ENCODE measurements around the gene EYS.

The EYS gene

DNA sequence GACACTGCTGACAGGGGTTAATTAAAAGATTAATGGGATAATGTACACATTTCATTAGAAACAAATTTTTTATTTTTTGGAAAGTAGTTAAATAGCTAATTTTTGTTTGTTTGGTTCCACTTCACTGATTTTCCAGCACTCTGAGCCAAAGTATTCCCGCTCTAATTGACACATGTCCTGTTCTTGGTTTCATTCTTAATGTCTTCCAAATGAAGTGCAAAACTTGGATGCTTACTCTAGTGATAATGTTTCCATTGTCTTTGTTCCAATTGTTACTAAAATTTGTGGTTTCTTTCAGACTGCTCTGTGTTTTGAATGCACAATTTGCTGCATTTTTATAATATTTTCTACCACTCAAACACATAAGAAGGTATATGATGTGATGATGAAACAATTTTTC, 1277.1 kb downstream of the EYS start:
- no peaks in the 10 kb centered on the region for H3K4me1 ChIP-seq (ENCODE audit: control insufficient read depth, insufficient read depth, low read length, unreplicated experiment)
- H3K27me3 ChIP-seq (ENCODE audit: insufficient read depth, low read length) = no peaks in the 10 kb centered on the region
- H3K79me2 ChIP-seq (ENCODE audit: control insufficient read depth, insufficient read depth, low read length, unreplicated experiment) = no peaks in the 10 kb centered on the region
- H2AFZ ChIP-seq (ENCODE audit: low read length, unreplicated experiment) = no peak overlapping the region
- H3K27ac ChIP-seq (ENCODE audit: low read depth, low read length) = no peak overlapping the region
- H3K36me3 ChIP-seq (ENCODE audit: insufficient read depth, low read length) = no peaks in the 10 kb centered on the region
- no peak overlapping the region for H3K4me3 ChIP-seq (ENCODE audit: low read depth, low read length)

DNA sequence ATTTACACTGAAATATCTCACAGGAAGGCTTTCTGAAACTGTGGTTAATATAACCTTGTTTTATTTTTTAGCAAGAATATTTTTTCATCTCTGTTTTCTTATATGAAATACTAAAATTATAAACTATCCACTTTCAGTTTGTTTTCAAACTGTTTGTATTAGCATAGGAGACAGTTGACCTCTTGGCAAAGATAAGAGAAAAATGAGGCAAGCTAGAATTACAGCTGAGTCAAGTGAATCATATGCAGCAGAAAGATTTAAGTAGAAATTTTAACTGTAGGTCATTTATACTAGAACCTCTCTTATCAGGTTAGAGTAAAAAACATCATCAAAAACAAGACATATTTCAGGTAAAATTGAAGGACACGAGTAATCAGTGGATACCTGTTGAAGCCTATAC, 1278.8 kb downstream of the EYS start:
- Histone ChIP-seq H3K27ac (ENCODE audit: low read depth, low read length) (no peak overlapping the region), H3K27me3 (ENCODE audit: insufficient read depth, low read length) (no peaks in the 10 kb centered on the region), H3K4me1 (ENCODE audit: control insufficient read depth, insufficient read depth, low read length, unreplicated experiment) (no peaks in the 10 kb centered on the region), H2AFZ (ENCODE audit: low read length, unreplicated experiment) (no peak overlapping the region), H3K4me3 (ENCODE audit: low read depth, low read length) (no peak overlapping the region), H3K36me3 (ENCODE audit: insufficient read depth, low read length) (no peaks in the 10 kb centered on the region), H3K79me2 (ENCODE audit: control insufficient read depth, insufficient read depth, low read length, unreplicated experiment) (no peaks in the 10 kb centered on the region)

- H2AFZ ChIP-seq (ENCODE audit: low read length, unreplicated experiment) = no peak overlapping the region
- no peaks in the 10 kb centered on the region for H3K4me1 ChIP-seq (ENCODE audit: control insufficient read depth, insufficient read depth, low read length, unreplicated experiment)
- H3K79me2 ChIP-seq (ENCODE audit: control insufficient read depth, insufficient read depth, low read length, unreplicated experiment) = no peaks in the 10 kb centered on the region
- H3K36me3 ChIP-seq (ENCODE audit: insufficient read depth, low read length) = no peaks in the 10 kb centered on the region
- H3K27ac ChIP-seq (ENCODE audit: low read depth, low read length) = no peak overlapping the region
- no peak overlapping the region for H3K4me3 ChIP-seq (ENCODE audit: low read depth, low read length)
- no peaks in the 10 kb centered on the region for H3K27me3 ChIP-seq (ENCODE audit: insufficient read depth, low read length)
Observed at GRCh38 chr6:64415926-64416325, 1291.1 kb downstream of the EYS start.

DNA sequence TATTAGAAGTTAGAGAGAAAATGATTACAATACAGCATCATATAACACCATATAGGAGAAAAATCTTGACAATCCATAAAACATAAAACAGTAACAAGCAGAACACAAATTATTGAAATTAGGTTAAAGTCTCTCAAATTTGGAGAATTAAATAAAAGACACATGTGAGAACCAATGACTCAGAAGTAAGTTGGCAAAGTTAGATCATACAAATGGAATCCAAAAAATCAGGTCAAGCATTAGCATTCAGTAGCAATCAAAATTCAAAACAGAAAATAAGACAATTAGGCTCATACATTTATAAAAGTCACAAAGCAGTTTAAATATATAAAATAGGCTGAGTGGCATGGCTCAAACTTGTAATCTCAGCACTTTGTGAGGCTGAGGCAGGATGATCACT, 1295.8 kb downstream of the EYS start:
- Histone ChIP-seq H3K27ac (ENCODE audit: low read depth, low read length) (no peak overlapping the region), H3K4me1 (ENCODE audit: control insufficient read depth, insufficient read depth, low read length, unreplicated experiment) (no peaks in the 10 kb centered on the region), H3K4me3 (ENCODE audit: low read depth, low read length) (no peak overlapping the region), H3K36me3 (ENCODE audit: insufficient read depth, low read length) (no peaks in the 10 kb centered on the region), H2AFZ (ENCODE audit: low read length, unreplicated experiment) (no peak overlapping the region), H3K79me2 (ENCODE audit: control insufficient read depth, insufficient read depth, low read length, unreplicated experiment) (no peaks in the 10 kb centered on the region), H3K27me3 (ENCODE audit: insufficient read depth, low read length) (no peaks in the 10 kb centered on the region)

DNA sequence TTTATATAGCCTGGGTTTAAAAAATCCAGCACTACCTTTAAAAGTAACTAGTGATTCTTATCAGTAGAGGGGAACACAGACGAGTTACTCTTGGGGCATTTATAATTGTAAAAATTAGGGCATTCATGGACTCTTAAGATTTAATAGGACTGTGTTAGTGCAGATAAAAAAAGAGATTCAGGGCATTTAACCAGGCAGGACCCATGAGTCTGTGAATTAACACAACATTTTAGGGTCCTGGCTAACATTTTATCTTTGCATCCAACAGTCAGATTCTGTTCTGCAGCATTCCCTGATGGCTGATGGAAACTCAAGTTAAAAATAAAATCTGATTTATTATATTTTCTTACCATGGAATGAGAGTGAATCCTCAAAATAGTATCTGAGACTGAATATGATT, 1297.1 kb downstream of the EYS start:
- Histone ChIP-seq H3K4me1 (ENCODE audit: control insufficient read depth, insufficient read depth, low read length, unreplicated experiment) (no peaks in the 10 kb centered on the region), H3K27me3 (ENCODE audit: insufficient read depth, low read length) (no peaks in the 10 kb centered on the region), H3K27ac (ENCODE audit: low read depth, low read length) (no peak overlapping the region)

DNA sequence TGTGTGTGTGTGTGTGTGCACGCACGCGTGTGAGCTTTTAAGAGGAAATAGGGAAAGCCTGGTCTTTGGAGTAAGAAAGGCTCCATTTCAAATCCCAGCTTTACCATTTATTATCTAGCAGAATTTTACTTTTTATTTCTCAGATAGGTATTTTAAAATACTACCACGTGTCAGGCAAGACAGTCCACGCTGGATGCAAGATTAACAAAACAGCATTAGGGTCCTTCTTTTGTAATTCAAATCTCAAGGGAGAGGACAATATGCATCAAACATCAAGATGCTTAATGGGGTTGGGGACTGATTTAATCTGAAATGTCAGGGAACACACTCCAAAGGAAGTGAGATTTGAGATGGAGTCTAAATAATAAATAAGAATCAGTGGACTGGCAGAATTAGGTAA, 1302.6 kb downstream of the EYS start:
- no peaks in the 10 kb centered on the region for H3K36me3 ChIP-seq (ENCODE audit: insufficient read depth, low read length)
- H3K79me2 ChIP-seq (ENCODE audit: control insufficient read depth, insufficient read depth, low read length, unreplicated experiment) = no peaks in the 10 kb centered on the region
- no peak overlapping the region for H2AFZ ChIP-seq (ENCODE audit: low read length, unreplicated experiment)
- no peak overlapping the region for H3K4me3 ChIP-seq (ENCODE audit: low read depth, low read length)
- H3K27me3 ChIP-seq (ENCODE audit: insufficient read depth, low read length) = no peaks in the 10 kb centered on the region
- H3K27ac ChIP-seq (ENCODE audit: low read depth, low read length) = no peak overlapping the region
- H3K4me1 ChIP-seq (ENCODE audit: control insufficient read depth, insufficient read depth, low read length, unreplicated experiment) = no peaks in the 10 kb centered on the region

More for the DNA sequence above, 1297.1 kb downstream of the EYS start:
- no peak overlapping the region for H2AFZ ChIP-seq (ENCODE audit: low read length, unreplicated experiment)
- H3K79me2 ChIP-seq (ENCODE audit: control insufficient read depth, insufficient read depth, low read length, unreplicated experiment) = no peaks in the 10 kb centered on the region
- no peaks in the 10 kb centered on the region for H3K36me3 ChIP-seq (ENCODE audit: insufficient read depth, low read length)
- H3K4me3 ChIP-seq (ENCODE audit: low read depth, low read length) = no peak overlapping the region

DNA sequence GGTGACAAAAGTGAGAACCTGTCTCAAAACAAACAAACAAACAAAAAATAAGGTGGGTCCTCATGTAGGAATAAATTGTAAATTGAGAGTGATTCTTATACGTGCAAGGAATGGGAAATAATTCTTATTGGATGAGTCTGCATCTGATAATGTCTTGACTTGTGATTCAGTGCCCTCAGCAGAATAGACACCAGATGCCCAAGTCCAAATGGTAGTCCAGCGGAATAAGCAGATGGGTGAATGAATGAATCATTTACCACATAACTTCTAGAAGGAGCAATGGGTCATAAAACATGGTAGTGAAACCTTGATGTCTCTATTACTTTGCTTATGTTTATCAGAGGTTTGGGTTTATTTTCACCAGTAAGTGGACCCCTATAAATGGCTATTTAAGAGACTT, 1323.7 kb downstream of the EYS start:
- H2AFZ ChIP-seq (ENCODE audit: low read length, unreplicated experiment) = no peak overlapping the region
- no peaks in the 10 kb centered on the region for H3K36me3 ChIP-seq (ENCODE audit: insufficient read depth, low read length)
- H3K4me1 ChIP-seq (ENCODE audit: control insufficient read depth, insufficient read depth, low read length, unreplicated experiment) = no peaks in the 10 kb centered on the region
- H3K4me3 ChIP-seq (ENCODE audit: low read depth, low read length) = no peak overlapping the region
- H3K27ac ChIP-seq (ENCODE audit: low read depth, low read length) = no peak overlapping the region
- H3K27me3 ChIP-seq (ENCODE audit: insufficient read depth, low read length) = no peaks in the 10 kb centered on the region
- H3K79me2 ChIP-seq (ENCODE audit: control insufficient read depth, insufficient read depth, low read length, unreplicated experiment) = no peaks in the 10 kb centered on the region

DNA sequence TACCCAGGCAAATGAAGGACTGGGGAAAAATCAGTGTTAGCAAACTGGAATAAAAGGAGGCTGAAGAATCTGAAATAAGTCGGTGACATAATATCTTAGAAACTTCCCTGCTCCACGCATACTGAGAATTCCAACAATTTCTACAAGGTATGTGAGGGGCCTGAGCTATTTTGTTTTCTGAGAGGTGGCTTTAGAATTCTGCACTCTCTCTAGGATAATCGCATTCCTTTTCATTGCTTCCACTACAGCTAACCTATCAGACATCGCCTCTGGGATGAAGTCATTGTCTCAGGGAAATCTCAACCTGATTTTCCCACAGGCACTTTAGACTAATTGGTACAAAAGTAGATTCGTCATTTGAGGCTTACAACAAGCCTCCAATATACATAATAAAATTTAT, 1330.6 kb downstream of the EYS start:
- H3K27ac ChIP-seq (ENCODE audit: low read depth, low read length) = no peak overlapping the region
- H3K36me3 ChIP-seq (ENCODE audit: insufficient read depth, low read length) = no peaks in the 10 kb centered on the region
- H2AFZ ChIP-seq (ENCODE audit: low read length, unreplicated experiment) = no peak overlapping the region
- H3K4me1 ChIP-seq (ENCODE audit: control insufficient read depth, insufficient read depth, low read length, unreplicated experiment) = no peaks in the 10 kb centered on the region
- H3K4me3 ChIP-seq (ENCODE audit: low read depth, low read length) = no peak overlapping the region
- H3K27me3 ChIP-seq (ENCODE audit: insufficient read depth, low read length) = no peaks in the 10 kb centered on the region
- H3K79me2 ChIP-seq (ENCODE audit: control insufficient read depth, insufficient read depth, low read length, unreplicated experiment) = no peaks in the 10 kb centered on the region

DNA sequence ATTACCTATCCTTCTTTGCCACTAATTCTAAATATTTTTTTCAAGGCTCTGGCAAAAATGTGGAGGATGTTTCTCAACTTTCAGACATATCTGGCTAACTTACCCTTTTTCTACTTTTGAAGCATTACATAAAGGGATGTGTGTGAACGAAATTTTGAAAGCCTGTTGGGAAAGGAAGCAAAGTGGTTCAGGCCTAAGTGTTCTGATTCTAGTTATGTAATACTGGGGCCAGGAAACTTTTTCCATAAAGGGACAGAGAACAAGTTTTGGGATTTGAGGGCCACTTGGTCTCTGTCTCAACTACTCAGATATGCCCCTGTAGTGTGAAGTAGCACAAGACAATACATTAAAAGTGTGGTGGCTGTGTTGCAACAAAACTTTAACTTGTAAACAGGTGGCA, 1349.6 kb downstream of the EYS start:
- H2AFZ ChIP-seq (ENCODE audit: low read length, unreplicated experiment) = no peak overlapping the region
- no peaks in the 10 kb centered on the region for H3K79me2 ChIP-seq (ENCODE audit: control insufficient read depth, insufficient read depth, low read length, unreplicated experiment)
- no peak overlapping the region for H3K27ac ChIP-seq (ENCODE audit: low read depth, low read length)
- H3K27me3 ChIP-seq (ENCODE audit: insufficient read depth, low read length) = no peaks in the 10 kb centered on the region
- H3K4me3 ChIP-seq (ENCODE audit: low read depth, low read length) = no peak overlapping the region
- no peaks in the 10 kb centered on the region for H3K4me1 ChIP-seq (ENCODE audit: control insufficient read depth, insufficient read depth, low read length, unreplicated experiment)
- H3K36me3 ChIP-seq (ENCODE audit: insufficient read depth, low read length) = no peaks in the 10 kb centered on the region

GRCh38 chr6:64347411-64347810, 1359.6 kb downstream of the EYS start:
- no peak overlapping the region for H2AFZ ChIP-seq (ENCODE audit: low read length, unreplicated experiment)
- no peak overlapping the region for H3K4me3 ChIP-seq (ENCODE audit: low read depth, low read length)
- H3K27me3 ChIP-seq (ENCODE audit: insufficient read depth, low read length) = no peaks in the 10 kb centered on the region
- no peak overlapping the region for H3K27ac ChIP-seq (ENCODE audit: low read depth, low read length)
- no peaks in the 10 kb centered on the region for H3K4me1 ChIP-seq (ENCODE audit: control insufficient read depth, insufficient read depth, low read length, unreplicated experiment)
- no peaks in the 10 kb centered on the region for H3K79me2 ChIP-seq (ENCODE audit: control insufficient read depth, insufficient read depth, low read length, unreplicated experiment)
- no peaks in the 10 kb centered on the region for H3K36me3 ChIP-seq (ENCODE audit: insufficient read depth, low read length)

- Histone ChIP-seq H2AFZ (ENCODE audit: low read length, unreplicated experiment) (no peak overlapping the region), H3K4me3 (ENCODE audit: low read depth, low read length) (no peak overlapping the region), H3K36me3 (ENCODE audit: insufficient read depth, low read length) (no peaks in the 10 kb centered on the region), H3K79me2 (ENCODE audit: control insufficient read depth, insufficient read depth, low read length, unreplicated experiment) (no peaks in the 10 kb centered on the region), H3K27ac (ENCODE audit: low read depth, low read length) (no peak overlapping the region), H3K27me3 (ENCODE audit: insufficient read depth, low read length) (0 out of 2 replicates have a peak, but pooled peaks cover 2% of the 10 kb centered on the region), H3K4me1 (ENCODE audit: control insufficient read depth, insufficient read depth, low read length, unreplicated experiment) (no peaks in the 10 kb centered on the region)
Observed at GRCh38 chr6:64335195-64335594, 1371.8 kb downstream of the EYS start.
